ENCODE data around the gene PSMF1. TPM values are rescaled to one million over a fixed set of nuclear protein-coding genes. Genes with fewer than 3 reads are reported as not detected.
"Not testable (repeated sequence)": the region's sequence is repeated elsewhere in the genome, so short reads cannot be mapped to it uniquely, and the experiment has no call there.

The PSMF1 gene
- total and polyA plus RNA-seq, 4 donors = 43.6 to 126 (median 83.8) TPM

- not testable (repeated sequence) for DNase-seq (ENCODE audit: low spot score); H3K4me1 ChIP-seq (ENCODE audit: control insufficient read depth in 4 of 4, insufficient read depth in 4 of 4, low read length in 3 of 4); H3K9me3 ChIP-seq (ENCODE audit: control insufficient read depth in 4 of 4, low read length in 3 of 4); H3K9ac ChIP-seq (ENCODE audit: low read depth in 1 of 2, low read length in 2 of 2); H3K4me3 ChIP-seq (ENCODE audit: low read depth in 1 of 3, low read length in 3 of 3); H3K27me3 ChIP-seq (ENCODE audit: control insufficient read depth in 4 of 4, insufficient read depth in 4 of 4, low read length in 3 of 4)
- WGBS = 85% methylated on average over 2 of the region's 2 CpGs
- peak overlapping the region; percentile 44 to 73 for H3K27ac ChIP-seq (ENCODE audit: low read depth in 1 of 2, low read length in 2 of 2)
- peaks cover 5 to 36% (median 30%) of the 10 kb centered on the region in 4 donors for H3K36me3 ChIP-seq (ENCODE audit: control insufficient read depth in 4 of 4, insufficient read depth in 3 of 4, low read depth in 1 of 4, low read length in 3 of 4)
Observed at GRCh38 chr20:1149812-1150211, 31.4 kb downstream of the PSMF1 start.

DNA sequence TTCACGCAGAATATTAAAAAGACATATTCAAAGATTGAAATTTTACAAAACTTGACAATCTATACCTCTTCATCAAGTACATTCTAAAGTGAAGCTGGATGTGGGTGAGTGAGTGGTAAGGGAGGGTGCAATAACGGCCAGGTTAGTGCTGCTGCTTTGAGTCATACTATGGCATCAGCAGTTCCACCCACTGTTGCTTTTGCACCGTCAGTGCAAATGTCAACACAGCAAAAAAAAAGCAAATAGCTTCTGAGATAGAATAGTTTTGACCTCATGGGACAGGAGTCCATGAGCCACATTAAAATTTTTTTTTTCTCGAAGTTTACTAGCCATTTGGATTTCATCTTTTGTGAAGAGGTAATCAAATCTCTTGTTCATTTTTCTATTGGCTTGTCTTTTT, 31.8 kb downstream of the PSMF1 start:
- no peak for TF ChIP-seq NR2F2 (IDR thresholded peaks at IDR 0.05)
- TF ChIP-seq EGR1 (IDR thresholded peaks at IDR 0.05; ENCODE audit: low read depth in 2 of 2) = peak in 1 of 2 donors; percentile 52
- TF ChIP-seq HNF4G (IDR thresholded peaks at IDR 0.05) = peak; percentile 58
- peak; percentile 95 for TF ChIP-seq FOXA2 (IDR thresholded peaks at IDR 0.05)
- TF ChIP-seq TAF1 (conservative IDR thresholded peaks at IDR 0.05) = no peak
- TF ChIP-seq HNF4A (conservative IDR thresholded peaks at IDR 0.05) = peak; percentile 91 to 93
- peak; percentile 44 to 75 for TF ChIP-seq RXRA (IDR thresholded peaks at IDR 0.05)
- TF ChIP-seq FOXA1 (IDR thresholded peaks at IDR 0.05) = peak; percentile 95
- no peak for TF ChIP-seq GABPA (IDR thresholded peaks at IDR 0.05 in 1 of 2, conservative IDR thresholded peaks at IDR 0.05 in 1 of 2)
- TF ChIP-seq YY1 (IDR thresholded peaks at IDR 0.05) = peak; percentile 85
- peak; percentile 48 to 90 for TF ChIP-seq JUND (IDR thresholded peaks at IDR 0.05)
- peak; percentile 34 to 36 for TF ChIP-seq RAD21 (IDR thresholded peaks at IDR 0.05)
- TF ChIP-seq MAX (IDR thresholded peaks at IDR 0.05) = peak; percentile 46
- TF ChIP-seq ZBTB33 (IDR thresholded peaks at IDR 0.05) = no peak
- TF ChIP-seq SP1 (IDR thresholded peaks at IDR 0.05) = peak; percentile 76
- TF ChIP-seq ATF3 (IDR thresholded peaks at IDR 0.05) = peak; percentile 80
- no peak for TF ChIP-seq CTCF (IDR thresholded peaks at IDR 0.05; ENCODE audit: low read depth, low read length, missing input control)
- TF ChIP-seq REST (IDR thresholded peaks at IDR 0.05) = peak; percentile 78
- H3K36me3 ChIP-seq (ENCODE audit: control insufficient read depth in 4 of 4, insufficient read depth in 3 of 4, low read depth in 1 of 4, low read length in 3 of 4) = peaks cover 8 to 39% (median 30%) of the 10 kb centered on the region in 4 donors
- no peaks in the 10 kb centered on the region for H3K27me3 ChIP-seq (ENCODE audit: control insufficient read depth in 4 of 4, insufficient read depth in 4 of 4, low read length in 3 of 4)
- peak overlapping the region in 1 of 2 donors; percentile 66 for H3K9ac ChIP-seq (ENCODE audit: low read depth in 1 of 2, low read length in 2 of 2)
- peak overlapping the region; percentile 44 to 73 for H3K27ac ChIP-seq (ENCODE audit: low read depth in 1 of 2, low read length in 2 of 2)
- peaks cover 0 to 6% (median 1%) of the 10 kb centered on the region in 4 donors for H3K4me1 ChIP-seq (ENCODE audit: control insufficient read depth in 4 of 4, insufficient read depth in 4 of 4, low read length in 3 of 4)
- no peak overlapping the region for H3K4me3 ChIP-seq (ENCODE audit: low read depth in 1 of 3, low read length in 3 of 3)
- H3K9me3 ChIP-seq (ENCODE audit: control insufficient read depth in 4 of 4, low read length in 3 of 4) = no peaks in the 10 kb centered on the region
- no peak for DNase-seq (ENCODE audit: low spot score)
- WGBS = 38% methylated on average over 4 of the region's 4 CpGs
